ENCODE results near the gene RIC3. TPM values are rescaled to one million over a fixed set of nuclear protein-coding genes. Genes with fewer than 3 reads are reported as not detected.
A peak's percentile ranks its signal among the peaks of the same experiment; 100 is the strongest.

RIC3 gene
- total RNA-seq, 2 donors from 2014 or later: 23.5 to 25.3 TPM

DNA sequence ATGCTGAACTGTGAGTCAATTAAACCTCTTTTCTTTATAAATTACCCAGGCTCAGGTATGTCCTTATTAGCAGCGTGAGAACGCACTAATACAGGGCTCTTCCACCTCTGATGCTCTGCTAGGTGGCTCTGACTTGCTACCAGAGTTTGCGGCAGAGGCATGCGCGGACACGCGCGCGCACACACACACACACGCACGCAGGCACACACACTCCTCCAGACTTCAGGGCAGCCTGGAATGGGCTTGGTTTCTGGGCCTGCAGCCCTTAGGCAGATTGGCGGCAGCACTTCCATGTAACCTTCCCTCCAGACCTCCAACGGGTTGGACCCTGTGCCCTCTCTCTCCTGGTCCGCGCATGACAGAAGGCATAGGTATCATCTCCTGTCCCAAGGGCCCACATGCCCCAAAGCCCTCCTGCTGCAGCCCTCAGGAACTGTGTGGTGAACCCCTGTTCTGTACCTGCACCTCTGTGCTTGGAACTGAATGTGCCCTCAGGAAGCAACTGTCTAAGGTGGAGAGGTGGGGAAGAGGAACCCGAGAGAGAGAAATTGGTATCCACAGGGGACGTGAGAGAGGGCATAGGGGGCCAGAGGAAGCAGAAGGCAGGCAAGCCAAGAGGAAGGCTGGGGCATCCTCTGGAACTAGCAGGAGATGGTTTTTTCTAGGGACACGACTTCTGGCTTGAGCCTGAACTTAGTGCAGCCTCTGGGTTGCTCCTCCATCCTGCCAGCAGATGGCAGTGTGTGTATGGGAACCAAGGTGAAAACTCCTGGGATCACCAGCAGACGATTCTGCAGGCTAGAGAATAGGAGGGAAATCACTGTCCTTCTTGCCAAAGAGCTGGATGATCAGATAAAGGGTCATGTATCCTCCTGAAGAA is 23.4 kb upstream of the RIC3 start:
- Histone ChIP-seq H3K4me3 (ENCODE audit: low read length) (no peak overlapping the region), H3K9me3 (ENCODE audit: control insufficient read depth, low read length) (no peaks in the 10 kb centered on the region), H3K4me1 (ENCODE audit: control insufficient read depth, insufficient read depth, low read length) (no peaks in the 10 kb centered on the region), H3K27ac (ENCODE audit: low read depth, low read length) (no peak overlapping the region), H3K27me3 (ENCODE audit: control insufficient read depth, insufficient read depth, low read length, poor library complexity, severe bottlenecking) (peaks cover 18% of the 10 kb centered on the region), H3K9ac (ENCODE audit: extremely low read depth, low read length, poor library complexity, severe bottlenecking) (no peak overlapping the region), H3K36me3 (ENCODE audit: control insufficient read depth, insufficient read depth, low read length) (no peaks in the 10 kb centered on the region)
- Mint-ChIP-seq H3K27ac (no peak overlapping the region), H3K4me1 (no peaks in the 10 kb centered on the region), H3K9me3 (no peaks in the 10 kb centered on the region), H3K4me3 (no peak overlapping the region), H3K27me3 (ENCODE audit: insufficient read depth) (peaks cover 29% of the 10 kb centered on the region), H3K36me3 (ENCODE audit: low read depth) (no peaks in the 10 kb centered on the region)
- WGBS, 2 experiments (ENCODE audit: insufficient coverage in 1 of 2, insufficient read length in 1 of 2): 60 to 79% methylated on average over 10 to 19 of the region's 19 CpGs
- DNase-seq: peak; percentile 94
- TF ChIP-seq, protein P1, sequence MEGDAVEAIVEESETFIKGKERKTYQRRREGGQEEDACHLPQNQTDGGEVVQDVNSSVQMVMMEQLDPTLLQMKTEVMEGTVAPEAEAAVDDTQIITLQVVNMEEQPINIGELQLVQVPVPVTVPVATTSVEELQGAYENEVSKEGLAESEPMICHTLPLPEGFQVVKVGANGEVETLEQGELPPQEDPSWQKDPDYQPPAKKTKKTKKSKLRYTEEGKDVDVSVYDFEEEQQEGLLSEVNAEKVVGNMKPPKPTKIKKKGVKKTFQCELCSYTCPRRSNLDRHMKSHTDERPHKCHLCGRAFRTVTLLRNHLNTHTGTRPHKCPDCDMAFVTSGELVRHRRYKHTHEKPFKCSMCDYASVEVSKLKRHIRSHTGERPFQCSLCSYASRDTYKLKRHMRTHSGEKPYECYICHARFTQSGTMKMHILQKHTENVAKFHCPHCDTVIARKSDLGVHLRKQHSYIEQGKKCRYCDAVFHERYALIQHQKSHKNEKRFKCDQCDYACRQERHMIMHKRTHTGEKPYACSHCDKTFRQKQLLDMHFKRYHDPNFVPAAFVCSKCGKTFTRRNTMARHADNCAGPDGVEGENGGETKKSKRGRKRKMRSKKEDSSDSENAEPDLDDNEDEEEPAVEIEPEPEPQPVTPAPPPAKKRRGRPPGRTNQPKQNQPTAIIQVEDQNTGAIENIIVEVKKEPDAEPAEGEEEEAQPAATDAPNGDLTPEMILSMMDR (conservative IDR thresholded peaks at IDR 0.05): peak; percentile 94

DNA sequence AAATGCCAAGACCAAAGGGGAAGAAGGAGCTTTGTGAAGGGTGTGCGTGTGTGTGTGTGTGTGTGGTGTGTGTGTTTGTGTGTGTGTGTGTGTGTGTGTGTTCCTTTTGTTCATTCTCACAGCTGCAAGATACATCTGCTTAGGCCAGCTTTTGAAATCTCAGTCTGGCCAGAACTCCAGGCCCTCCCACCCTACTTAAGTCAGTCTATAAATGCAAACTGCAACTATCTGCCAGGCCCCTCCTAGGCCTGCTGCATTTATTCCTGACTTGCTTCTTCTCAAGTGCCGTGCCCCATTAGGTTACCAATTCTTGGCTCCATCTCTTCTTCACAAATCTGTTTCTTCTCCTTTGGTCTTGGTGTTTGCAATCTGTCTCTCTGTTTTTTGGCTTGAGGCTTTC is 21.6 kb upstream of the RIC3 start:
- Histone ChIP-seq H3K27ac (ENCODE audit: low read depth, low read length) (no peak overlapping the region), H3K36me3 (ENCODE audit: control insufficient read depth, insufficient read depth, low read length) (no peaks in the 10 kb centered on the region), H3K9me3 (ENCODE audit: control insufficient read depth, low read length) (no peaks in the 10 kb centered on the region), H3K4me3 (ENCODE audit: low read length) (no peak overlapping the region), H3K9ac (ENCODE audit: extremely low read depth, low read length, poor library complexity, severe bottlenecking) (no peak overlapping the region), H3K27me3 (ENCODE audit: control insufficient read depth, insufficient read depth, low read length, poor library complexity, severe bottlenecking) (no peaks in the 10 kb centered on the region), H3K4me1 (ENCODE audit: control insufficient read depth, insufficient read depth, low read length) (no peaks in the 10 kb centered on the region)
- Mint-ChIP-seq H3K4me3 (no peak overlapping the region), H3K4me1 (no peaks in the 10 kb centered on the region), H3K27ac (no peak overlapping the region), H3K9me3 (no peaks in the 10 kb centered on the region), H3K27me3 (ENCODE audit: insufficient read depth) (peaks cover 18% of the 10 kb centered on the region), H3K36me3 (ENCODE audit: low read depth) (no peaks in the 10 kb centered on the region)
- WGBS, 2 experiments (ENCODE audit: insufficient coverage in 1 of 2, insufficient read length in 1 of 2): 48% methylated on average over 2 of the region's 2 CpGs; no CpG with 5 or more reads in 1 of the 2 experiments
- DNase-seq: peak; percentile 16
- TF ChIP-seq, protein P1 (conservative IDR thresholded peaks at IDR 0.05): no peak

- no peaks in the 10 kb centered on the region for H3K36me3 Mint-ChIP-seq (ENCODE audit: low read depth)
- no peak for DNase-seq
- H3K27ac Mint-ChIP-seq: no peak overlapping the region
- no peak overlapping the region for H3K4me3 ChIP-seq (ENCODE audit: low read length)
- peaks cover 4% of the 10 kb centered on the region for H3K9me3 Mint-ChIP-seq
- TF ChIP-seq, protein P1 (conservative IDR thresholded peaks at IDR 0.05): no peak
- no peak overlapping the region for H3K27ac ChIP-seq (ENCODE audit: low read depth, low read length)
- H3K4me1 ChIP-seq (ENCODE audit: control insufficient read depth, insufficient read depth, low read length): no peaks in the 10 kb centered on the region
- H3K27me3 Mint-ChIP-seq (ENCODE audit: insufficient read depth): peaks cover 8% of the 10 kb centered on the region
- no peaks in the 10 kb centered on the region for H3K9me3 ChIP-seq (ENCODE audit: control insufficient read depth, low read length)
- H3K27me3 ChIP-seq (ENCODE audit: control insufficient read depth, insufficient read depth, low read length, poor library complexity, severe bottlenecking): no peaks in the 10 kb centered on the region
- H3K36me3 ChIP-seq (ENCODE audit: control insufficient read depth, insufficient read depth, low read length): no peaks in the 10 kb centered on the region
- no peak overlapping the region for H3K9ac ChIP-seq (ENCODE audit: extremely low read depth, low read length, poor library complexity, severe bottlenecking)
- 92 to 100% methylated on average over 1 to 2 of the region's 2 CpGs for WGBS, 2 experiments (ENCODE audit: insufficient coverage in 1 of 2, insufficient read length in 1 of 2)
- no peak overlapping the region for H3K4me3 Mint-ChIP-seq
- no peaks in the 10 kb centered on the region for H3K4me1 Mint-ChIP-seq
These were observed 17.6 kb upstream of the RIC3 start for GRCh38 chr11:8186429-8186828.
